Measurements from ENCODE around the gene PTGS1.

The PTGS1 gene

GRCh38 chr9:122364117-122364782 is 6.6 kb upstream of the PTGS1 start:
- DNase-seq (ENCODE audit: extremely low spot score): no peak
- no peak for TF ChIP-seq CTCF (IDR thresholded peaks at IDR 0.05; ENCODE audit: control extremely low read depth, extremely low read depth, low read depth, missing control alignments)
- CTCF ChIA-PET: interaction anchor here (1.1 to 10.1 kb wide), 3 partner anchors 13 to 268 kb away, joined by 3 to 52 read pairs (median 3); no protein-coding TSS in a partner anchor
- POLR2A ChIA-PET: no interaction called here

- TF ChIP-seq CTCF (IDR thresholded peaks at IDR 0.05; ENCODE audit: control extremely low read depth, extremely low read depth, low read depth, missing control alignments): no peak
- POLR2A ChIA-PET: no interaction called here
- CTCF ChIA-PET: interaction anchor here (1.4 to 10.1 kb wide), 2 partner anchors 13 to 240 kb away, joined by 3 to 52 read pairs; no protein-coding TSS in a partner anchor
- no peak for DNase-seq (ENCODE audit: extremely low spot score)
These were observed 6.1 kb upstream of the PTGS1 start for GRCh38 chr9:122364783-122365150.

GRCh38 chr9:122366074-122366660 is 4.7 kb upstream of the PTGS1 start:
- ChIA-PET POLR2A (no interaction called here), CTCF (interaction anchor here (4.2 to 10.1 kb wide), 2 partner anchors 15 to 243 kb away, joined by 24 to 52 read pairs; no protein-coding TSS in a partner anchor)
- no peak for TF ChIP-seq CTCF (IDR thresholded peaks at IDR 0.05; ENCODE audit: control extremely low read depth, extremely low read depth, low read depth, missing control alignments)
- DNase-seq (ENCODE audit: extremely low spot score): no peak

- CTCF ChIA-PET: interaction anchor here (1.2 to 10.1 kb wide), 4 partner anchors 11 to 244 kb away, joined by 3 to 52 read pairs (median 14); no protein-coding TSS in a partner anchor
- no peak for DNase-seq (ENCODE audit: extremely low spot score)
- POLR2A ChIA-PET: no interaction called here
These were observed 3.8 kb upstream of the PTGS1 start for GRCh38 chr9:122367065-122367464.

GRCh38 chr9:122367774-122368460 is 2.9 kb upstream of the PTGS1 start:
- ChIA-PET POLR2A (interaction anchor here (0.5 kb wide), 1 partner anchor 970 kb away, joined by 3 read pairs; no protein-coding TSS in a partner anchor), CTCF (interaction anchor here (1.2 to 10.1 kb wide), 4 partner anchors 10 to 244 kb away, joined by 3 to 52 read pairs (median 14); no protein-coding TSS in a partner anchor)
- no peak for TF ChIP-seq CTCF (IDR thresholded peaks at IDR 0.05; ENCODE audit: control extremely low read depth, extremely low read depth, low read depth, missing control alignments)

More at GRCh38 chr9:122367065-122367464, 3.8 kb upstream of the PTGS1 start:
- TF ChIP-seq CTCF (IDR thresholded peaks at IDR 0.05; ENCODE audit: control extremely low read depth, extremely low read depth, low read depth, missing control alignments): no peak

GRCh38 chr9:122368642-122369041 is 2.2 kb upstream of the PTGS1 start:
- no peak for TF ChIP-seq CTCF (IDR thresholded peaks at IDR 0.05; ENCODE audit: control extremely low read depth, extremely low read depth, low read depth, missing control alignments)
- ChIA-PET POLR2A (no interaction called here), CTCF (interaction anchor here (1.9 to 10.1 kb wide), 3 partner anchors 9 to 245 kb away, joined by 5 to 52 read pairs (median 24); no protein-coding TSS in a partner anchor)
- no peak for DNase-seq (ENCODE audit: extremely low spot score)

More at GRCh38 chr9:122367774-122368460, 2.9 kb upstream of the PTGS1 start:
- DNase-seq (ENCODE audit: extremely low spot score): no peak

All from GM10248 (cell line).